Activated T-helper 2 cell treated with anti-CD3 and anti-CD28 coated beads, Interferon-gamma antibody, Interleukin-2, Interleukin-4, amounts not matched to agents 10 μg/mL and 5 μg/mL and 100 μg/mL, durations not matched to agents 14 hours and 24 hours and 36 hours (primary cell): ENCODE measurements around the gene PPIL6. TPM values are rescaled to one million over a fixed set of nuclear protein-coding genes. Genes with fewer than 3 reads are reported as not detected.

ENCODE experiments used
- DNase-seq: peaks from one replicate; pipeline ENCODE4 v3.0.0; 2021; ENCODE audit warnings: low spot score
- H3K27ac Mint-ChIP-seq: one replicate; pipeline ENCODE4 v1.8.0; 2021; ENCODE audit warnings: mixed read lengths
- H3K27me3 Mint-ChIP-seq: one replicate; pipeline ENCODE4 v1.8.0; 2021; ENCODE audit warnings: low read depth, mixed read lengths
- H3K36me3 Mint-ChIP-seq: one replicate; pipeline ENCODE4 v1.8.0; 2021; ENCODE audit warnings: low read depth, mixed read lengths
- H3K4me1 Mint-ChIP-seq: one replicate; pipeline ENCODE4 v1.8.0; 2021; ENCODE audit warnings: low read depth, mixed read lengths
- H3K4me3 Mint-ChIP-seq: one replicate; pipeline ENCODE4 v1.8.0; 2021; ENCODE audit warnings: low read depth, mild to moderate bottlenecking, moderate library complexity, mixed read lengths
- H3K9me3 Mint-ChIP-seq: one replicate; pipeline ENCODE4 v1.8.0; 2021; ENCODE audit warnings: mixed read lengths
- intact Hi-C: fragments of 100-400 bp; cut with micrococcal nuclease; formaldehyde crosslinking; loops from one replicate; pipeline ENCODE4 v1.15.1; 2023
- total RNA-seq: library from RNA; stranded (reverse); gene quantifications from 2 replicates; pipeline ENCODE4 v1.2.3, GENCODE V29; 2022

Gene PPIL6
- total RNA-seq, 1 donor from 2014 or later, result 0.32 TPM

DNA sequence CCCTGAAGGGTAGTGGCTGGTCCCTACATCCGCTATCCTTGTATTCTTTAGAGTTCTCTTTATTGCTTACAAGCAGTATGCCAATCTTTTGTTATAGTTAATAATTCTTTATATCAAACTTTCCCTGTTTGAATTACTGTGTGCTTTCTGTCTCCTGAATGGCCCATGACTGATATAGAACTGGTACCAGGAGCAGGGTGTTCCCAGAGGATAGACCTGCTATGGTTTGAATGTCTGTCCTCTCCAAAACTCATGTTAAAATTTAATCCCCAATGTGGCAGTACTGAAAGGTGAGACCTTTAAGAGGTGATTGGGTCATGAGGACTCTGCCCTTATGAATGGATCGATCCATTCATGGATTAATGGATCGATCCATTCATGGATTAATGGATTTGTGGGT is 84.2 kb downstream of the PPIL6 start:
- H3K4me3 Mint-ChIP-seq, result no peak overlapping the region
- DNase-seq, result no peak
- intact Hi-C loops, result no loop called here
- peaks cover 15% of the 10 kb centered on the region for H3K9me3 Mint-ChIP-seq
- no peak overlapping the region for H3K27ac Mint-ChIP-seq
- H3K27me3 Mint-ChIP-seq, result no peaks in the 10 kb centered on the region
- H3K36me3 Mint-ChIP-seq, result peaks cover 92% of the 10 kb centered on the region
- H3K4me1 Mint-ChIP-seq, result peaks cover 14% of the 10 kb centered on the region

- Mint-ChIP-seq H3K4me3 (no peak overlapping the region), H3K27ac (no peak overlapping the region), H3K36me3 (peaks cover 52% of the 10 kb centered on the region), H3K27me3 (no peaks in the 10 kb centered on the region), H3K9me3 (peaks cover 4% of the 10 kb centered on the region), H3K4me1 (peaks cover 12% of the 10 kb centered on the region)
- intact Hi-C loops, result no loop called here
- DNase-seq, result no peak
These were observed 88.9 kb downstream of the PPIL6 start for GRCh38 chr6:109351231-109352130.

DNA sequence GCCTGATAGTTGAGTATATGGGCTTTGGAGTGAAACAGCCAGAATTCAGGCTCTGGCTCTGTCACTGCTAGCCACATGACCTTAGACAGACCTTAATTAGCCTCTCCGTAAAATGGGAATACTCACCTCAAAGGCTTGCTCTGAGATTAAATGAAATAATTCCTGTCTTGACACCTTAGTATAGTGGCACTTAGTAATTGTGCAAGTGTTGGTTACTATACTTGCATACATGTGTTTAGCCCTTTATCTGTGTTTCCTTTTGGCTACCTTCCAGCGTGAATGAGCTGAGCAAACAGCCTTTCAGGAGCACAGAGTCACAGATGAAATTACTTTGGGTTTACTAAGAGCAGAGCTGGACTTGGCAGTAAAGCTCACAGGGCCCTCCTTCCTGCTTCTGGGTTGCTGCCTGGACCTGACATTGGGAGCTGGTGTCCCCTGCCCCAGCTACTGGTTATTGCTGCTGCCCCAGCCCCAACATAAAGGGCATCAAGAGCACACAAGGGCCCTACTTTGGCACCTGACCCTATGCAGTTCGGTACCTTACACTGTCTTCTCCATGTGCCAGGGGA is 90.9 kb downstream of the PPIL6 start:
- H3K4me1 Mint-ChIP-seq, result peaks cover 12% of the 10 kb centered on the region
- intact Hi-C loops, result no loop called here
- H3K9me3 Mint-ChIP-seq, result no peaks in the 10 kb centered on the region
- no peak for DNase-seq
- H3K4me3 Mint-ChIP-seq, result no peak overlapping the region
- peaks cover 37% of the 10 kb centered on the region for H3K36me3 Mint-ChIP-seq
- no peaks in the 10 kb centered on the region for H3K27me3 Mint-ChIP-seq
- H3K27ac Mint-ChIP-seq, result no peak overlapping the region

DNA sequence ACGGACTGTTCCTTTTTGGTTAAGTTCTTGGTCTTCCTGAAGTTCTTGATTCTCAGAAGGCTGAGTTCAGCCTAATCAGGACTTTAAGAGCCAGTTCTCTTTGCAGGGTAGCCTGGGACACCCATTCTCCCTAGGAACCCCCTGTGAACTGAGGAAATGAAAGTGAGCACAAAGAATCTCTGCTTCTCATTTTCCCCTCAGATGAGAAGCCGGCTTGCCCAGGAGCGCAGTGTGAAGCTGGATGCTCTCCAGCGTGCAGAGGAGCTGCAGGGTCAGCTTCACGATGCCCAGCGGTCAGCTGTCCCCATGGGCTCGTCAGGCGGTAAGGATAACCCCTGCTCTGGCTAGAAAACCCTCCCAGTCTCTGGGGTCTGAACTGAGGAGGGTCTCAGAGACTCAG is 92.2 kb downstream of the PPIL6 start:
- Mint-ChIP-seq H3K27me3 (no peaks in the 10 kb centered on the region), H3K9me3 (no peaks in the 10 kb centered on the region), H3K4me3 (no peak overlapping the region), H3K27ac (no peak overlapping the region), H3K36me3 (peaks cover 25% of the 10 kb centered on the region), H3K4me1 (peaks cover 12% of the 10 kb centered on the region)
- DNase-seq, result no peak
- intact Hi-C loops, result no loop called here

GRCh38 chr6:109347779-109348178 is 92.6 kb downstream of the PPIL6 start:
- Mint-ChIP-seq H3K9me3 (no peaks in the 10 kb centered on the region), H3K4me3 (no peak overlapping the region), H3K4me1 (peaks cover 12% of the 10 kb centered on the region), H3K27me3 (no peaks in the 10 kb centered on the region), H3K27ac (no peak overlapping the region), H3K36me3 (peaks cover 21% of the 10 kb centered on the region)
- no peak for DNase-seq
- intact Hi-C loops, result no loop called here

DNA sequence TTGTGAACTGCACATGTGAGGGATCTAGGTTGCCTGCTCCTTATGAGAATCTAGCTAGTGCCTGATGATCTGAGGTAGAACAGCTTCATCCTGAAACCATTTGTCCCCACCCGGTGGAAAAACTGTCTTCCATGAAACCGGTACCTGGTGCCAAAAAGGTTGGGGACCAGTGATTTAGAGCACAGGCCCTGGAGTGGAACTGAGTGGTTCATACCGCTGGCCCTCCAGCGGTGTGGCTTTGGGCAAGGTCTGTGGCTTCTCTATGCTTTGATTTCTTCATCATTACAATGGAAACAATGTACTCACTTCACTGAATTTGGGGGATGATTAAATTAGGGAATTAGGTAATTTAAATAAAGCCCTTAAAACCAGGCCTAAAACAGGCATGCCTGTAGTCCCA is 94.4 kb downstream of the PPIL6 start:
- H3K4me3 Mint-ChIP-seq, result no peak overlapping the region
- H3K27ac Mint-ChIP-seq, result no peak overlapping the region
- peaks cover 2% of the 10 kb centered on the region for H3K4me1 Mint-ChIP-seq
- DNase-seq, result no peak
- H3K27me3 Mint-ChIP-seq, result no peaks in the 10 kb centered on the region
- peaks cover 4% of the 10 kb centered on the region for H3K36me3 Mint-ChIP-seq
- intact Hi-C loops, result no loop called here
- no peaks in the 10 kb centered on the region for H3K9me3 Mint-ChIP-seq

- Mint-ChIP-seq H3K4me3 (no peak overlapping the region), H3K9me3 (no peaks in the 10 kb centered on the region), H3K27me3 (no peaks in the 10 kb centered on the region), H3K4me1 (no peaks in the 10 kb centered on the region), H3K27ac (no peak overlapping the region), H3K36me3 (no peaks in the 10 kb centered on the region)
- no peak for DNase-seq
- intact Hi-C loops, result no loop called here
These were observed 96.2 kb downstream of the PPIL6 start for GRCh38 chr6:109344226-109344625.

DNA sequence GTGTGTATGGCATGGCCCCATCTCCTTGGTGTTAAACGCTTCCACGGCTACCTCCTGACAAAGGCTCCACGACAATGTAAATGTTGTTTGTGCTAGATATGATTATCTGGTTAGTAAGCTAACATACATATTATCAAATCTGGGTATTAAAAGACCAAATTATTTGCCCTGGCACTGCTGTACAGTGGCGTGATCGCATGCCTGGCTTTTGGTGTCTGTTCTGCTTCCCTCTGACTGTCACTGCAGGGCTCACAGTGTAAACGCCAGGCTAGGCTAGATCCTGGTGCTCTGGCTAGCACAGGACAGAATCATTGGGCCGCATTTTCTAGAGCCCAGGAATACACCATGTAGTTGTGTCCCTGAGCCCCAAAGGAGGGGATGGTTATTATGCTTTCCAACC is 96.9 kb downstream of the PPIL6 start:
- H3K9me3 Mint-ChIP-seq, result no peaks in the 10 kb centered on the region
- no peak overlapping the region for H3K27ac Mint-ChIP-seq
- H3K4me3 Mint-ChIP-seq, result no peak overlapping the region
- intact Hi-C loops, result no loop called here
- DNase-seq, result no peak
- no peaks in the 10 kb centered on the region for H3K36me3 Mint-ChIP-seq
- no peaks in the 10 kb centered on the region for H3K27me3 Mint-ChIP-seq
- no peaks in the 10 kb centered on the region for H3K4me1 Mint-ChIP-seq

- no peaks in the 10 kb centered on the region for H3K36me3 Mint-ChIP-seq
- H3K4me3 Mint-ChIP-seq, result no peak overlapping the region
- no peak overlapping the region for H3K27ac Mint-ChIP-seq
- intact Hi-C loops, result no loop called here
- H3K27me3 Mint-ChIP-seq, result no peaks in the 10 kb centered on the region
- no peak for DNase-seq
- no peaks in the 10 kb centered on the region for H3K9me3 Mint-ChIP-seq
- no peaks in the 10 kb centered on the region for H3K4me1 Mint-ChIP-seq
These were observed 97.5 kb downstream of the PPIL6 start for GRCh38 chr6:109342911-109343310.

- Mint-ChIP-seq H3K4me3 (no peak overlapping the region), H3K27ac (no peak overlapping the region), H3K27me3 (no peaks in the 10 kb centered on the region), H3K4me1 (no peaks in the 10 kb centered on the region), H3K36me3 (no peaks in the 10 kb centered on the region), H3K9me3 (no peaks in the 10 kb centered on the region)
- intact Hi-C loops, result no loop called here
- DNase-seq, result no peak
These were observed 97.9 kb downstream of the PPIL6 start for GRCh38 chr6:109342506-109342905.

- H3K36me3 Mint-ChIP-seq, result no peaks in the 10 kb centered on the region
- intact Hi-C loops, result no loop called here
- no peak overlapping the region for H3K27ac Mint-ChIP-seq
These were observed 99.6 kb downstream of the PPIL6 start for GRCh38 chr6:109340811-109341210.

More at GRCh38 chr6:109340811-109341210, 99.6 kb downstream of the PPIL6 start:
- Mint-ChIP-seq H3K27me3 (no peaks in the 10 kb centered on the region), H3K4me3 (no peak overlapping the region), H3K4me1 (no peaks in the 10 kb centered on the region), H3K9me3 (no peaks in the 10 kb centered on the region)
- no peak for DNase-seq
